ENCODE data around the gene NMNAT3.

GRCh38 chr3:139652561-139652960, 25.2 kb downstream of the NMNAT3 start:
- no peak for TF ChIP-seq POLR2A (IDR thresholded peaks at IDR 0.05)
- TF ChIP-seq CTCF (IDR thresholded peaks at IDR 0.05), result no peak

Data from breast epithelium (tissue), 3 donors.